Activated CD4-positive, alpha-beta memory T cell treated with anti-CD3 and anti-CD28 coated beads for 36 hours (primary cell): ENCODE results near the gene SMAD1. TPM values are rescaled to one million over a fixed set of nuclear protein-coding genes. Genes with fewer than 3 reads are reported as not detected.

Experiments
- CTCF ChIA-PET: fragments of 350-600 bp; sonication (Branson Sonifier 250); formaldehyde crosslinking; loops from one replicate; lab custom pipeline; 2021; ENCODE audit warnings: antibody characterized with exemption, inconsistent platforms; lab: Charles Lee
- POLR2A ChIA-PET: fragments of 350-600 bp; sonication (Branson Sonifier 250); formaldehyde crosslinking; loops from one replicate; lab custom pipeline; 2021; ENCODE audit warnings: antibody characterized with exemption; lab: Charles Lee
- DNase-seq: peaks from one replicate; pipeline ENCODE4 v3.0.0-alpha.2; 2020
- H3K27ac Mint-ChIP-seq: one replicate; pipeline ENCODE4 v1.8.0; 2021; ENCODE audit warnings: mixed read lengths
- H3K27me3 Mint-ChIP-seq: one replicate; pipeline ENCODE4 v1.8.0; 2021; ENCODE audit warnings: mixed read lengths
- H3K36me3 Mint-ChIP-seq: one replicate; pipeline ENCODE4 v1.8.0; 2021; ENCODE audit warnings: mixed read lengths
- H3K4me1 Mint-ChIP-seq: one replicate; pipeline ENCODE4 v1.8.0; 2021; ENCODE audit warnings: low read depth, mixed read lengths
- H3K4me3 Mint-ChIP-seq: one replicate; pipeline ENCODE4 v1.8.0; 2021; ENCODE audit warnings: mild to moderate bottlenecking, mixed read lengths
- H3K9me3 Mint-ChIP-seq: one replicate; pipeline ENCODE4 v1.8.0; 2021; ENCODE audit warnings: mixed read lengths
- intact Hi-C: fragments of 100-400 bp; cut with micrococcal nuclease; formaldehyde crosslinking; loops from one replicate; pipeline ENCODE4 v1.15.1; 2023
- total RNA-seq, 2 experiments: library from RNA; stranded (reverse); gene quantifications; one replicate each; pipeline ENCODE4 v1.2.3, GENCODE V29; 2021

SMAD1 gene
- total RNA-seq, 2 experiments from 2014 or later: 2.8 to 2.9 TPM

- DNase-seq: no peak
- Mint-ChIP-seq H3K36me3 (no peaks in the 10 kb centered on the region), H3K4me3 (no peak overlapping the region), H3K27me3 (peaks cover 25% of the 10 kb centered on the region), H3K4me1 (peaks cover 8% of the 10 kb centered on the region), H3K9me3 (no peaks in the 10 kb centered on the region), H3K27ac (no peak overlapping the region)
- ChIA-PET CTCF (no interaction called here), POLR2A (no interaction called here)
- intact Hi-C loops: no loop called here
Observed at GRCh38 chr4:145490361-145490760, 8.7 kb downstream of the SMAD1 start.

DNA sequence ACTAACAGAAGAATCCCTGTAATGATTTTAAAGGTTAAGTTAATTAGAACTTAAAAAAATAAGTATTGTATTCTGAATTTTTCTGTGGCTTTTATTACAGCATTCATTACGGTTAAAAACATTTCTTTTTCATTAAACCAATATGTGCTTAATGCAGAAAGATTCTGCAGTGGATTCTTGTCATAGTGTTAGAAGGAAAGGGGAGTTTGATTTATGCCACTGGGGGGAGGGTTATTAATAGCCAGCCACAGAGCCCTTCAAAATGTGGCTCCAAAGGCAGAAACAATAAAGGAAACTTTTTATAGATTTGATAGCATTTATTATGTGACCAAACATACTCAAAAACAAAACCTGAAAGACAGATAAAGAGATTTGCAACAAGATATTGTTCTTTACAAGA lies 9.1 kb downstream of the SMAD1 start:
- POLR2A ChIA-PET: no interaction called here
- no peaks in the 10 kb centered on the region for H3K36me3 Mint-ChIP-seq
- H3K4me1 Mint-ChIP-seq: peaks cover 8% of the 10 kb centered on the region
- no peaks in the 10 kb centered on the region for H3K9me3 Mint-ChIP-seq
- no peak overlapping the region for H3K27ac Mint-ChIP-seq
- CTCF ChIA-PET: no interaction called here
- peaks cover 22% of the 10 kb centered on the region for H3K27me3 Mint-ChIP-seq
- no peak for DNase-seq
- intact Hi-C loops: no loop called here
- no peak overlapping the region for H3K4me3 Mint-ChIP-seq

GRCh38 chr4:145492376-145492775 lies 10.7 kb downstream of the SMAD1 start:
- CTCF ChIA-PET: no interaction called here
- intact Hi-C loops: no loop called here
- peaks cover 13% of the 10 kb centered on the region for H3K27me3 Mint-ChIP-seq

GRCh38 chr4:145493166-145493565 lies 11.5 kb downstream of the SMAD1 start:
- DNase-seq: no peak
- H3K36me3 Mint-ChIP-seq: no peaks in the 10 kb centered on the region
- intact Hi-C loops: no loop called here
- ChIA-PET CTCF (interaction anchor here (1.4 kb wide), 1 partner anchor 123 kb away, joined by 3 read pairs; no protein-coding TSS in a partner anchor), POLR2A (no interaction called here)
- H3K4me3 Mint-ChIP-seq: no peak overlapping the region
- H3K4me1 Mint-ChIP-seq: no peaks in the 10 kb centered on the region
- no peaks in the 10 kb centered on the region for H3K9me3 Mint-ChIP-seq
- peaks cover 13% of the 10 kb centered on the region for H3K27me3 Mint-ChIP-seq
- H3K27ac Mint-ChIP-seq: no peak overlapping the region

More at GRCh38 chr4:145492376-145492775, 10.7 kb downstream of the SMAD1 start:
- H3K9me3 Mint-ChIP-seq: no peaks in the 10 kb centered on the region
- DNase-seq: no peak
- POLR2A ChIA-PET: no interaction called here
- H3K27ac Mint-ChIP-seq: no peak overlapping the region
- H3K36me3 Mint-ChIP-seq: no peaks in the 10 kb centered on the region
- no peak overlapping the region for H3K4me3 Mint-ChIP-seq
- peaks cover 3% of the 10 kb centered on the region for H3K4me1 Mint-ChIP-seq

DNA sequence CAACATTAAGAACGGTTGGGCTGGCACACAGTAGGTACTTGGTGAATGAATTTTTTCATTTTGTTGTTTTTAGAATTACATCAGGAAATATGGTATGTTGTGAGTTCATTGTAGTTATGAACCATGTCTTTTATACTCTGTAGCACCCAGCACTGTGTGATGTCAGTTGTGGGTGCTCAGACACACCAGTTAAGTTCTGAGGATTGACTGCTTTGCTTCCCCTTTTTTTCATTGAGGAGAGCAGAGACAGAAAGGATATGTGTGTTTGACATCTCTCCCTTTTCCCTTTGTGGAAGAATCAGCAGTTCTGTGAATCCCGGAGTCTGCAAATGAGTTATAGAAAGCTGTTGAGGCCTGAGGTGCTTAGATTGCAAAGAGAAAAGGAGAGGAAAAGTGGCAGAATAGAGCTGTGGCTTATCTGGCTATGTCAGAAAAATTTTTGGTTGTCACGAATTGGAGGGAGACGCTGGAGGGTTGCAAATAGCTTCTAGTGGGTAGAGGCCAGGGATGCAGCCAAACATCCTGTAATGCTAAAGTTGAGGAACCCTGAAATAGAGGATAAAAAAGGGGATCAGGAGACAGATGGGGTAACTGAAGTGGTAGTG lies 13.1 kb downstream of the SMAD1 start:
- Mint-ChIP-seq H3K4me1 (no peaks in the 10 kb centered on the region), H3K36me3 (no peaks in the 10 kb centered on the region), H3K27me3 (peaks cover 13% of the 10 kb centered on the region), H3K27ac (no peak overlapping the region), H3K9me3 (no peaks in the 10 kb centered on the region), H3K4me3 (no peak overlapping the region)
- intact Hi-C loops: loop anchor here (5.0 kb wide), 1 partner anchor 262 kb away; no protein-coding TSS in a partner anchor
- no peak for DNase-seq
- POLR2A ChIA-PET: no interaction called here
- CTCF ChIA-PET: interaction anchor here (1.4 kb wide), 1 partner anchor 122 kb away, joined by 3 read pairs; no protein-coding TSS in a partner anchor

DNA sequence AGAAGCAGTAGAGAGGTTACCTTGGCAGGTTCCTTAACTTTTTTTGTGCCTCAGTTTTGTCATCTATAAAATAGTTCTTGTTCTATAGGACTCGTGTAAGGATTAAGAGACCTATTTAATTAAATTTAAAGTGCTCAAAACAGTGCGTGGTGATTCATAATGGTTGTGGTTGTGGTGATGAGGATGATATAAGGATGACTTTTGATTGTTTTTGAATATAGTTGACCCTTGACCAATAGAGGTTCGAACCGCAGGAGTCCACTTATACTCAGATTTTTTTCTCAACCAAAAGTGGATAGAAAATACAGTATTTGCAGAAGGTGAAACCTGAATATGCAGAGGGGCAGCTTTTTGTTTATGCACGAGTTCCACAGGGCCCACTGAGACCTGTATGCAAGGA lies 14.6 kb downstream of the SMAD1 start:
- no peak for DNase-seq
- Mint-ChIP-seq H3K9me3 (no peaks in the 10 kb centered on the region), H3K27ac (no peak overlapping the region), H3K4me1 (no peaks in the 10 kb centered on the region), H3K27me3 (peaks cover 16% of the 10 kb centered on the region), H3K36me3 (no peaks in the 10 kb centered on the region), H3K4me3 (no peak overlapping the region)
- CTCF ChIA-PET: no interaction called here
- POLR2A ChIA-PET: no interaction called here
- intact Hi-C loops: loop anchor here (5.0 kb wide), 1 partner anchor 264 kb away; no protein-coding TSS in a partner anchor

- Mint-ChIP-seq H3K9me3 (no peaks in the 10 kb centered on the region), H3K4me1 (no peaks in the 10 kb centered on the region), H3K27me3 (peaks cover 12% of the 10 kb centered on the region), H3K36me3 (no peaks in the 10 kb centered on the region), H3K27ac (no peak overlapping the region), H3K4me3 (no peak overlapping the region)
- ChIA-PET POLR2A (no interaction called here), CTCF (interaction anchor here (0.7 kb wide), 1 partner anchor 264 kb away, joined by 4 read pairs; no protein-coding TSS in a partner anchor)
- DNase-seq: no peak
- intact Hi-C loops: loop anchor here (5.0 kb wide), 1 partner anchor 265 kb away; no protein-coding TSS in a partner anchor
Observed at GRCh38 chr4:145497199-145498149, 15.8 kb downstream of the SMAD1 start.

- H3K9me3 Mint-ChIP-seq: no peaks in the 10 kb centered on the region
- ChIA-PET POLR2A (no interaction called here), CTCF (no interaction called here)
- no peak overlapping the region for H3K4me3 Mint-ChIP-seq
- no peaks in the 10 kb centered on the region for H3K4me1 Mint-ChIP-seq
- DNase-seq: no peak
- H3K27ac Mint-ChIP-seq: no peak overlapping the region
- intact Hi-C loops: loop anchor here (5.0 kb wide), 1 partner anchor 266 kb away; no protein-coding TSS in a partner anchor
- H3K36me3 Mint-ChIP-seq: no peaks in the 10 kb centered on the region
- H3K27me3 Mint-ChIP-seq: peaks cover 8% of the 10 kb centered on the region
Observed at GRCh38 chr4:145498430-145498829, 16.8 kb downstream of the SMAD1 start.

DNA sequence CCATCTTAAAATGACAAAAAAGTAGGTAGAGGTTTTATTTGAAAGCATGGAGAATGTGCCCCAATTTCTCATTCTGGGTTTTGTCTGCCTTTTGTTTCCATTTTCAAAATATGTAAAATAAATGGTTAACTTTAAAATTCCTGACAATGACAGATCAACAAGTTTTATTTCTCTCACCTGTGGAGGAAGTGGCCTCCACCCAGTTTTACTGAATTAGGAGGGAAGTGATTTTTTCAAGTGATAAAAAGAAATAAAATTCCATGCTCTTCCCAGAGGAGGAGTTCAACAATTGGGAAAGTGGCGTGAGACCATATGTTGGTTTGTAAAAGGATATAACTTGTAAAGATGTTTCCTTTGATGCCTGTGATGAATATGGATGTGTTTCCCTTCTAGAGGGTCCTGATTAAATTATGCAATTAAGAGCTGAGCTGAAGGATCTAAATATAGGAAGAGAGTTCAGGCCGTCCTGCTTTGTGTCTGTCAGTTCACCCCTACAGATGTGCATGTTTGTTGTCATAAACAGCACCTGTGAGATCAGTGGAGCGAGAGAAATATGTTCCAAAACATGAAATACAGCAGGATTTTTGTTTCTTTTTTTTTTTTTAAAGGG lies 19.5 kb downstream of the SMAD1 start:
- Mint-ChIP-seq H3K4me3 (no peak overlapping the region), H3K9me3 (no peaks in the 10 kb centered on the region), H3K4me1 (no peaks in the 10 kb centered on the region), H3K27me3 (peaks cover 6% of the 10 kb centered on the region), H3K27ac (no peak overlapping the region), H3K36me3 (no peaks in the 10 kb centered on the region)
- POLR2A ChIA-PET: interaction anchor here (0.7 kb wide), 1 partner anchor 13 kb away, joined by 3 read pairs; no protein-coding TSS in a partner anchor
- no peak for DNase-seq
- intact Hi-C loops: no loop called here
- CTCF ChIA-PET: no interaction called here

DNA sequence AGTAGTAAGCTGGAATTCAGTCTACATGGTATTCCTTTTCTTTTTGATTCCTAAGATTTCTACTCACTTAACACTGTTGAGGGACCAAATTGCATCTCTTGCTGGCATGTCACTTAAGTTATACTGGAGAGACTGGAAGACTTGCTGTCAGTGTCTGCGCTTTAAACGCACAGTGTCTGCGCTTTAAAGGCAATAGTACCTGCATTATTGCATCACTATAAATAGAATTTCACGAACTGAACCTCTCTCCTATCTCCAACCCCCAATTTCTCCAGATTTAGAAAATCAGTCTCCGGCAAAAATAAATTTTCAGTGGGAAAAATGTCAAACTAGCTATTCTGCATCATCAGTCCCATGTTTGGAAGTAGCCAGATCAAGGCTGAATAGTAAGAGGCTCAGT lies 21.2 kb downstream of the SMAD1 start:
- ChIA-PET CTCF (no interaction called here), POLR2A (no interaction called here)
- no peaks in the 10 kb centered on the region for H3K36me3 Mint-ChIP-seq
- intact Hi-C loops: no loop called here
- no peak for DNase-seq
- no peaks in the 10 kb centered on the region for H3K4me1 Mint-ChIP-seq
- H3K27ac Mint-ChIP-seq: no peak overlapping the region
- peaks cover 6% of the 10 kb centered on the region for H3K27me3 Mint-ChIP-seq
- H3K9me3 Mint-ChIP-seq: no peaks in the 10 kb centered on the region
- H3K4me3 Mint-ChIP-seq: no peak overlapping the region

DNA sequence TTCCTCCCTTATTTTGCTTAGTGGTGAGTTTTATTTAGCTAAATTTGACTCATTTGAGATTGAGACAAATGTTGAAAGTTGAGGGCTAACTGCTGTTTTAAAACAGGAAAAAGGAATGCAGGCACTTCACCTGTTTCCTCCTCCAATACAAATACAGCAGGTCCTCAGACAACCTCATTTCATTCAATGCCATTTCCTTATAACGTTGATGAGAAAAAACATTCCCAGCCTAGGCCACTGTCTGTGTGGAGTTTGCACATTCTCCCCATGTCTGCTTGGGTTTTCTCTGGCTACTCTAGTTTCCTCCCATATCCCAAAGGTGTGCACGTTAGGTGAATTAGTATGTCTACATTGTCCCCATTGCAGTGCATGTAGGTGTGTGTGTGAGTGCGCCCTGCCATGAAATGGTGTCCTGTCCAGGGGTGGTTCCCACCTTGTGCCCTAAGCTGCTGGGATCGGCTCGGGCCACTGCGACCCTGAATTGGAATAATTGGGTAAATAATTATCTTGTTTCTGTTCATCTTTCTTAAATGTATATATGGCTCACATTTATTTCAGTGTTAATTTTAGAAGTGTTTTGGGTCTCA lies 21.9 kb downstream of the SMAD1 start:
- CTCF ChIA-PET: no interaction called here
- no peaks in the 10 kb centered on the region for H3K36me3 Mint-ChIP-seq
- H3K9me3 Mint-ChIP-seq: no peaks in the 10 kb centered on the region
- H3K27me3 Mint-ChIP-seq: peaks cover 6% of the 10 kb centered on the region
- intact Hi-C loops: no loop called here
- no peak for DNase-seq
- H3K27ac Mint-ChIP-seq: no peak overlapping the region
- POLR2A ChIA-PET: no interaction called here
- no peak overlapping the region for H3K4me3 Mint-ChIP-seq
- H3K4me1 Mint-ChIP-seq: no peaks in the 10 kb centered on the region

DNA sequence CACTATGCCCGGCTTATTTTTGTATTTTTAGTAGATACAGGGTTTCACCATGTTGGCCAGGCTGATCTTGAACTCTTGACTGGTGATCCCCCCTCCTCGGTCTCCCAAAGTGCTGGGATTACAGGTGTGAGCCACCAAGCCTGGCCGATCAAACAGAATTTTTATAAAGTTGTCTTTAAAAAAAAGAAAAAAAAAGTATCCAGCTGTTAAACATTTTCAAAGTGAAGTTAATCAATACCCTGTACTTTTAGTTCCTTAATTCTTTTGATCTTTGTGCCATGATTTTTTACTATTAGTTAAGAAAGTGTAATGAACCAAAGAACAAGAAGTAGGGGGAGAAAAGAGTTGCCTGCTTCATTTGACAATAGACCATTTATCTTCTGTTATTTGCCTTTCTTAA lies 24.3 kb downstream of the SMAD1 start:
- Mint-ChIP-seq H3K36me3 (no peaks in the 10 kb centered on the region), H3K9me3 (no peaks in the 10 kb centered on the region), H3K27ac (no peak overlapping the region), H3K27me3 (peaks cover 2% of the 10 kb centered on the region), H3K4me3 (no peak overlapping the region), H3K4me1 (no peaks in the 10 kb centered on the region)
- CTCF ChIA-PET: no interaction called here
- intact Hi-C loops: no loop called here
- DNase-seq: no peak
- POLR2A ChIA-PET: no interaction called here
